HG02973 (cell line): ENCODE results near the gene ONECUT3.
"Not testable (repeated sequence)": the region's sequence is repeated elsewhere in the genome, so short reads cannot be mapped to it uniquely, and the experiment has no call there.

ENCODE experiments used
- ATAC-seq: cut with Tn5 transposase; IDR thresholded peaks from one replicate; pipeline ENCODE4 v1.9.1; 2021; ENCODE audit warnings: moderate library complexity; ENCODE audit not compliant: unreplicated experiment

ONECUT3 gene

GRCh38 chr19:1755467-1756171 is 2.3 kb downstream of the ONECUT3 start:
- no peak for ATAC-seq

- no peak for ATAC-seq
Measured at GRCh38 chr19:1756264-1756663, 3.0 kb downstream of the ONECUT3 start.

- no peak for ATAC-seq
Measured at GRCh38 chr19:1756705-1757465, 3.6 kb downstream of the ONECUT3 start.

GRCh38 chr19:1757468-1758230 is 4.3 kb downstream of the ONECUT3 start:
- ATAC-seq = no peak

GRCh38 chr19:1758231-1758577 is 4.9 kb downstream of the ONECUT3 start:
- ATAC-seq = no peak

GRCh38 chr19:1758959-1759903 is 5.9 kb downstream of the ONECUT3 start:
- ATAC-seq = no peak

- ATAC-seq = no peak
Measured at GRCh38 chr19:1760020-1760419, 6.7 kb downstream of the ONECUT3 start.

- ATAC-seq = not testable (repeated sequence)
Measured at GRCh38 chr19:1760786-1761527, 7.7 kb downstream of the ONECUT3 start.

GRCh38 chr19:1761528-1762242 is 8.4 kb downstream of the ONECUT3 start:
- no peak for ATAC-seq

GRCh38 chr19:1762243-1763117 is 9.2 kb downstream of the ONECUT3 start:
- no peak for ATAC-seq

- ATAC-seq = no peak
Measured at GRCh38 chr19:1763648-1764639, 10.6 kb downstream of the ONECUT3 start.

GRCh38 chr19:1764729-1765128 is 11.4 kb downstream of the ONECUT3 start:
- ATAC-seq = no peak

- no peak for ATAC-seq
Measured at GRCh38 chr19:1765232-1765903, 12.1 kb downstream of the ONECUT3 start.

GRCh38 chr19:1765904-1766799 is 12.8 kb downstream of the ONECUT3 start:
- ATAC-seq = no peak

- no peak for ATAC-seq
Measured at GRCh38 chr19:1766800-1767352, 13.6 kb downstream of the ONECUT3 start.
